IMR-90 (cell line): ENCODE data around the gene PCED1B.

Experiments
- BHLHE40 ChIP-seq: fragments of 150-350 bp; IDR thresholded peaks from 2 replicates; pipeline ENCODE4 v1.6.1; 2016; ENCODE audit warnings: mild to moderate bottlenecking, low read depth, low read length
- CEBPB ChIP-seq: IDR thresholded peaks from 2 replicates; pipeline ENCODE4 v1.6.1; 2012; ENCODE audit warnings: low read depth, low read length, improper control_type of control experiment
- CTCF ChIP-seq: conservative IDR thresholded peaks from 2 replicates; pipeline ENCODE4 v1.5.1; 2012; ENCODE audit warnings: mild to moderate bottlenecking, low read depth, low read length, improper control_type of control experiment
- POLR2A ChIP-seq: IDR thresholded peaks from 2 replicates; pipeline ENCODE4 v1.6.1; 2012; ENCODE audit warnings: mild to moderate bottlenecking, low read depth, low read length
- RAD21 ChIP-seq: IDR thresholded peaks from 2 replicates; pipeline ENCODE4 v1.6.1; 2012; ENCODE audit warnings: low read length, improper control_type of control experiment
- RFX5 ChIP-seq: IDR thresholded peaks from 2 replicates; pipeline ENCODE4 v1.8.0; 2012; ENCODE audit warnings: low read depth, mild to moderate bottlenecking, low read length, moderate library complexity
- SMC3 ChIP-seq: fragments of 150-350 bp; IDR thresholded peaks from 2 replicates; pipeline ENCODE4 v1.6.1; 2016; ENCODE audit warnings: low read depth, mild to moderate bottlenecking, antibody characterized with exemption, low read length, moderate library complexity
- TF ChIP-seq, protein P1 (sequence below): fragments of 150-350 bp; IDR thresholded peaks from 2 replicates; pipeline ENCODE4 v1.6.1; 2017; ENCODE audit warnings: mild to moderate bottlenecking, antibody characterized with exemption, low read length, low read depth

GRCh38 chr12:47228802-47229201, 149.4 kb downstream of the PCED1B start:
- TF ChIP-seq CTCF (no peak), SMC3 (no peak), BHLHE40 (no peak), CEBPB (no peak), RAD21 (no peak), POLR2A (no peak), RFX5 (no peak)
- TF ChIP-seq, protein P1, sequence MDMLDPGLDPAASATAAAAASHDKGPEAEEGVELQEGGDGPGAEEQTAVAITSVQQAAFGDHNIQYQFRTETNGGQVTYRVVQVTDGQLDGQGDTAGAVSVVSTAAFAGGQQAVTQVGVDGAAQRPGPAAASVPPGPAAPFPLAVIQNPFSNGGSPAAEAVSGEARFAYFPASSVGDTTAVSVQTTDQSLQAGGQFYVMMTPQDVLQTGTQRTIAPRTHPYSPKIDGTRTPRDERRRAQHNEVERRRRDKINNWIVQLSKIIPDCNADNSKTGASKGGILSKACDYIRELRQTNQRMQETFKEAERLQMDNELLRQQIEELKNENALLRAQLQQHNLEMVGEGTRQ, result no peak
